Ishikawa (cell line): ENCODE data around the gene CTTN.

Experiments used
- CREB1 ChIP-seq: IDR thresholded peaks from 2 replicates; pipeline ENCODE4 v1.6.1; 2012; ENCODE audit warnings: low read depth
- EP300 ChIP-seq: IDR thresholded peaks from 2 replicates; pipeline ENCODE4 v1.6.1; 2012; ENCODE audit warnings: borderline replicate concordance
- FOXM1 ChIP-seq: IDR thresholded peaks from 2 replicates; pipeline ENCODE4 v1.6.1; 2012; ENCODE audit warnings: low read depth, borderline replicate concordance
- NFIC ChIP-seq: IDR thresholded peaks from 2 replicates; pipeline ENCODE4 v1.6.1; 2012
- REST ChIP-seq: IDR thresholded peaks from 2 replicates; pipeline ENCODE4 v1.6.1; 2012; ENCODE audit warnings: low read depth, mild to moderate bottlenecking
- TCF12 ChIP-seq: IDR thresholded peaks from 2 replicates; pipeline ENCODE4 v1.6.1; 2012; ENCODE audit warnings: low read depth
- TF ChIP-seq, protein P1 (sequence below): IDR thresholded peaks from 2 replicates; pipeline ENCODE4 v1.6.1; 2012

The CTTN gene

DNA sequence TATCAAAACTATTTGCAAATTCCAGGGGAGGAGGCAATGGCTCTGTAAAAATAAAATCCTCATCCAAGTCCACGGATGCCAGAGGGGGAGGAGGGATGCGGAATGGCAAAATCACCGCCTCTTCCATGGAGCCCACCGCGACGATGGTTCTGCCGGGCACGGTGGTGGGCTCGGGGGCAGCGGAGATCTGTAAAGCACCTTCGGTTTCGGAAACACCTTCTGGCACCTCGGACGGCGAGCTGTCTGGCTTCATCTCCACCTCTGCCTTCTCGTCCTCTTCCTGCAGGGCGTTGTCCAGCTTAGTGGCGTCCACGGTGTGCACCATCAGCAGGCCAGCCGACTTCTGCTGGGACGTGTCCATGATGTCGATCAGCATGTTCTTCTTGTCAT lies 87.7 kb downstream of the CTTN start:
- no peak for TF ChIP-seq TCF12
- no peak for TF ChIP-seq FOXM1
- TF ChIP-seq, protein P1, sequence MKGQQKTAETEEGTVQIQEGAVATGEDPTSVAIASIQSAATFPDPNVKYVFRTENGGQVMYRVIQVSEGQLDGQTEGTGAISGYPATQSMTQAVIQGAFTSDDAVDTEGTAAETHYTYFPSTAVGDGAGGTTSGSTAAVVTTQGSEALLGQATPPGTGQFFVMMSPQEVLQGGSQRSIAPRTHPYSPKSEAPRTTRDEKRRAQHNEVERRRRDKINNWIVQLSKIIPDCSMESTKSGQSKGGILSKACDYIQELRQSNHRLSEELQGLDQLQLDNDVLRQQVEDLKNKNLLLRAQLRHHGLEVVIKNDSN = no peak
- TF ChIP-seq CREB1 = no peak
- TF ChIP-seq NFIC = no peak
- TF ChIP-seq EP300 = no peak
- TF ChIP-seq REST = no peak
